HG03565 (cell line): ENCODE results near the gene CHID1.
A peak's percentile ranks its signal among the peaks of the same experiment; 100 is the strongest.

Experiments
- ATAC-seq: cut with Tn5 transposase; IDR thresholded peaks from one replicate; pipeline ENCODE4 v1.9.1; 2021; ENCODE audit warnings: mild to moderate bottlenecking, moderate library complexity; ENCODE audit not compliant: unreplicated experiment

Gene CHID1

DNA sequence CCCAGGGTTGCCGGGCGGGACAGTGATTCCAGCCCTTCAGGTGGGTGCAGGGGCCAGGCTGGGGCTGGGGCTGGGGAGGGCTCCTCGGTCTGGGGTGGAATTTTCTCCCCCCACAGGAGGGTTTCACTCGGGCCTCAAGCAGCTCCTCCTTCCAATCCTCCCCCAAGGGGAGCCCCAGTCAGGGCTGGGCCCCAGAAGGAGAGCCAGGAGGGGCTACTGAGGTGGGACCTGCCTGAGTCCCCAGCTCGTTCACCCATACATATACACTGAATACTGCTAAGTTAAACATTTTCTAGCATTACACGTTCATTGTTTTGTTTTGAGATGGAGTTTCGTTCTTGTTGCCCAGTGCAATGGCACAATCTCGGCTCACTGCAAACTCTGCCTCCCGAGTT lies 84.4 kb downstream of the CHID1 start:
- no peak for ATAC-seq

DNA sequence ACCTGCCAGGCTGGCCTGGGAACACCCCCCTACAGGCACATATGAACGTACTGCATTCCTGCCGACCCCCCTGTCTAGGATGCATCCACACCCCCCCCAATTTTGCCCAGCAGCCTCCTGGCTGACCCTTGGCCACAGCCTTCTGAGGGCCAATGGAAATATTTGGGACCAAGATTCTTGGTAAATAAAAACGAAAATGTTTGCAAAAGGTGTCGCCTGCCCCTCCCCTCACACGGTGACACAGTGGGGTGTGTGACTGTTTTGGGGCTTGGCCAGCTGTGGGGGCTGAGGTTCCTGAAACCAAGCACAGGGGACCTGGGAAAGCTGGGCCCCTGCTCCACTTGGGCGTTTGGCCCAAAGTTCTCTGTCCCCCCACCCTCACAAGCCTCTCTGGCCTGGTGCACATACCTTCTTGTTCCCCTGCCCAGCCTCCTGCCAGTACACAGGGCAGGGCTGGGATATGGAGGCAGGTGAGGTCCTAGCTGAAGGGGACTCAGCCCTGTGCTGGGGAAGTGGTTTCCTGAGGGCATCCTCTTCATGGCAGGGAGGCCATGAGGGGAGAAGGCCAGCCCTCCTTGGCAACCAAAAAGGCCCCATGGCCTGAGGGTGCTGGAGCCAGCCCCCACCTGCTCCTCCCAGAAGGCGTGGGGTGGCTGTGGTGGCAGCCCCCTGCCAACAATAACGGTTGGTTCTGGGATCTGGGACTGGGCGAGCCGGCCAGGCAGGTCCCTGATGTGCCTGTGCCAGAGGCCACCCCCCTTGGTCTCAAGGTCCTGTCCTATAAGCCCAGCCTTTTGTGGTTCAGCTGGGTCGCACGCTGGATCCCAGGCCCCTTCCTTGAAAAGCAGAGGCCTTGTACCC lies 85.0 kb downstream of the CHID1 start:
- no peak for ATAC-seq

DNA sequence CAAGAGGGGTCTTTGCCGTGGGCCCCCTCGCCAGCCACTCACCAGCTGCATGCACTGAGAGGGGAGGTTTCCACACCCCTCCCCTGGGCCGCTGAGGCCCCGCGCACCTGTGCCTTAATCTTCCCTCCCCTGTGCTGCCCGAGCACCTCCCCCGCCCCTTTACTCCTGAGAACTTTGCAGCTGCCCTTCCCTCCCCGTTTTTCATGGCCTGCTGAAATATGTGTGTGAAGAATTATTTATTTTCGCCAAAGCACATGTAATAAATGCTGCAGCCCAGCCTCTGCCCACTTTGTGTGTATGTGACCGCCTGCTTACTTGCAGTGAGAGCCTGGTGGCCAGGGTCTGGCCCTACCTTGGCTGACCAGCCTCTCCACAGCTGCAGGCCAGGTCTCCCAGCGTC lies 85.7 kb downstream of the CHID1 start:
- no peak for ATAC-seq

DNA sequence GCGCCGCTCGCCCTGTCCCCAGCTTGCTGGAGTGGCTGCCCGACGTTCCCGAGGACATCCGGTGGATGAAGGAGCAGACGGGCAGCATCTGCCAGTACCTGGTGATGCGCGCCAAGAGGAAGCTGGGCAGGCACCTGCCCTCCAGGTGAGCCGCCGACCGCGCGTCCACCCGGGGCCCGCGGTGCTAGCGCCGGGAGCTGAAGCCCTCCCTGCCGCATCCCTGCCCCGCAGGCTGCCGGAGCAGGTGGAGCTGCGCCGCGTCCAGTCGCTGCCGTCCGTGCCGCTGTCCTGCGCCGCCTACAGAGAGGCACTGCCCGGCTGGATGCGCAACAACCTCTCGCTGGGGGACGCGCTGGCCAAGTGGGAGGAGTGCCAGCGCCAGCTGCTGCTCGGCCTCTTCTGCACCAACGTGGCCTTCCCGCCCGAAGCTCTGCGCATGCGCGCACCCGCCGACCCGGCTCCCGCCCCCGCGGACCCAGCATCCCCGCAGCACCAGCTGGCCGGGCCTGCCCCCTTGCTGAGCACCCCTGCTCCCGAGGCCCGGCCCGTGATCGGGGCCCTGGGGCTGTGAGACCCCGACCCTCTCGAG lies 86.2 kb downstream of the CHID1 start:
- ATAC-seq: no peak

DNA sequence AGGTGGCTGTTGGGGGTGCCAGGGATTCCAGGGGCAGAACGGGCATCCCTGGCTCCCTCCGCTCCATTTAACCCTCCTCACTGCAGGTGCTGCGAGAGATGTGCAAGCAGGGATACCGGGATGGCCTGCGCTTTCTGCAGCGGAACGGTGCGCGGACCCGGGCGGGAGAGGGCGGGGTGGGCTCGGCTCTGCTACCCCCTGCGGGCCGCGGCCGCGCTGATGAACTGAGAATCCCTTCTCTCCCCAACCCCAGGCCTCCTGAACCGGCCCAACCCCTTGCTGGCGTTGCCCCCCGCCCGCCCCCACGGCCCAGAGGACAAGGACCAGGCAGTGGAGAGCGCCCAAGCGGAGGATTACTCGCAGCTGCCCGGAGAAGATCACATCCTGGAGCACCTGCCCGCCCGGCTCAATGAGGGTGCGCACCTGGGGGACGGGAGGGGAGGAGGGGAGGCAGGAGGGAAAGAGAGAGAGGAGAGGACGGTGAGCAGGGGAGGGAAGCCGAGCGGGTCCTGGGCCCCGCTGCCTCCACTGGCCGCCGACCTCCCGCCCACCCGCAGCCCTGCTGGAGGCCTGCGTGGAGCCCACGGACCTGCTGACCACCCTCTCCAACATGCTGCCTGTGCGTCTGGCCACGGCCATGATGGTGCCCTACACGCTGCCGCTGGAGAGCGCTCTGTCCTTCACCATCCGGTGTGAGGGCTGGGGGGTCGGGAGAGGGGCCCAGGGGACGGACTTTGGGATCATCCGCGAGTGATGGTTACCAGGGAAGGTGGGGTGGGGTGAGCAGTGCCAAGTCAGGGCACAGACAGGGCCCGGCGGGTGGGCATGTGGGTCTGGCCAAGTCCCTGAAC lies 86.9 kb downstream of the CHID1 start:
- ATAC-seq: no peak

DNA sequence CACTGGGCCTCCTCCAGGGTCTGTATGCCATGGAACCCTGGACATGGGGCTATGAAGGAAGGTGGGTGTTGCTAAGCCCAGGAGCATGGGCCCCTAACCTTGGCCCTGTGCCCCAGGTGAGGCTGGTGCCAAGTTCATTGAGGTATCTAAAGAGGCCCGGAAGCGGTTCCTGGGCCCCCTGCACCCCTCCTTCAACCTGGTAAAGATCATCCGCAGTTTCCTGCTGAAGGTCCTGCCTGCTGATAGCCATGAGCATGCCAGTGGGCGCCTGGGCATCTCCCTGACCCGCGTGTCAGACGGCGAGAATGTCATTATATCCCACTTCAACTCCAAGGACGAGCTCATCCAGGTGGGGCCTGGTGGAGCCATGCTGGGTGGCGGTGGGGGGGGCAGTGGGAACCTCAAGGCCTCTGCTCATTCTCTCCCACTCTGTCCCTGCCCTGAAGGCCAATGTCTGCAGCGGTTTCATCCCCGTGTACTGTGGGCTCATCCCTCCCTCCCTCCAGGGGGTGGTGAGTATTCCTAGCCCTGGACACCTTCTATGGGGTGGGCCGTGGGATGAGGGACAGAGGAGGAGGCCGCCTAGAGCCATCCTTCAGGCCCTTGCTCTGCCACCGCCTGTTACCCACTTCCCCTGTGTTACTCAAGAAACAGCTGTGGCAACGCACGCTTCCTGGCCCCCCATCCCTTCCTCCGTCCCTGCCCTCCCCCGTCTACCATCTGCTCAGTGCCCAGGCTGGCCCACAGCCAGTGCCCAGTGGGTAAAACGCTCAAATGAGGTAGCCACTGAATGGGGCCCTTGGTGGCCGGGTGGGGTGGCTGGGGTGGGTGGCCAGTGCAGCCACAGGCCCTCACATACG lies 88.9 kb downstream of the CHID1 start:
- no peak for ATAC-seq

DNA sequence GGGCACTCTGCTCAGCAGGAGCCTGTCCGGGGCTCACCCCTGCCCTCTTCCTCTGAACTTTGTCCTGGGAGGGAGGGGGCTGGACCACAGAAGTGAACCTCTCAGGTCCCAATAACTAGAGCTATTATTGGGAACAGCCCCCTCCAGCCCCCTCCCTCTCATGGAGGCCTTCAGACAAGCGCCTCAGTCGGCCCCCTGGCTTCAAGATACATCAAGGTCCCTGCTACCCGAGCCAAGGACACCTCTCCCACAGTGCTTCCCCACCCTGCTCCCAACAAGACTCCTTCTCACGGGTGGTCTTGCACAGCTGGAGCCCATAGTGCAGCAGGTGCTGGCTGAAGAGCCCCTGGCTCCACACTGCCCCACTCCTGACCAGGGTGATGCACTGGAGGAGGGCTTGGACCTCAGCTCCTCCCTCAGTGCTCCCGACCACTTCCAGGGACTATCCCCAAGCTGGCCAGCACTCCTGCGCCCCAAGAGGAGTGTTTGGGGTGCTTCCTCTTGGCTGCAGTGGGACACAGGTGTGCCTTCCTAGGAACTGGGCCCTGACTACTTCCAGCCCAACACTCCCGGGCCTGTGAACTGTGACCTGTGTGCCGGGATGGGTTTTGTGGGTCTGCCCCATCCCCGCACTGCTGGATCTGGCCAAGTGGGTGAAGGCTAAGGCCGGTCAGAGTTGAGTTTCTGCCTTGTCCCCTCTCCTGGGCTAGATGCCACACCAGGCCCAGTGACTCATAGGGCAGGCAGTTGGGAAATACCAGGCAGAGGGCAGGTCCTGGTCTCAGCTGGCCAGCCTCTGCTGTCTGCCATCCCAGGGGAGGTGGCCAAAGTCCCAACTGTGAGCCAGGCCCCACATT lies 89.7 kb downstream of the CHID1 start:
- no peak for ATAC-seq

DNA sequence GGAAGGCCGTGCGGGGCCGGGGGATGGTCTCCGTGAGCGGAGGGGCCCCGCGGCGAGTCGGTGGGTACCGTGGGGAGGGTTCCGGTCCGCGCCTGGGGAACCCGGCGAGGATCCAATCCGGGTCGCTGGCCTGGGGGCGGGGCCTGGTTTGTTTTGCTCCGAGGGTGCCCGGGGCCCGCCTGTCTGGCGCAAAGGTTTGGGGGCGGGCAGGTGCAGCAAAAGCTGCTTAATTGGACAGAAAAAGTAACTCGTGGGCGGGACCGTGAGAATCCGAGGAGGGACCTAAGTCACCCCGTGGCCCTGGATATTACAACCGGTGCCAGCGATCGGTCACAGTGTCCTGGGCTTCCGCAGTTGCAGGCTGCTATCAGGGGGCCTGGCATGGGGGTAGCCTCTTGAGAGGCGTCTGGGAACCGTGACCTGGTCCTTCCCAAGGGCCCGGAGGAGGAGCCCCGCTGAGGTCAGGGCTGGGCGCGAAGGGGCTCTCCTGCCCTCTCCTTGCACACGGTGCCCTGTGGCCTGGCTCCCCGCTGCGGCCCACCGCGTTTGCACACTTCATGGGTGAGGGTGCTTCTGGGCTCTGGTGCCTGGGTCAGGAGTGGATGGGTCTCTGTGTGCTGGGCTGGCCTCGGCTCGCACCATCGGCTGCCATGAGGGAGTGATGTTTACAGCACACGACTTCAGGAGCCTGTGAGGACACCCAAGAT lies 90.5 kb downstream of the CHID1 start:
- peak; percentile 47 for ATAC-seq

DNA sequence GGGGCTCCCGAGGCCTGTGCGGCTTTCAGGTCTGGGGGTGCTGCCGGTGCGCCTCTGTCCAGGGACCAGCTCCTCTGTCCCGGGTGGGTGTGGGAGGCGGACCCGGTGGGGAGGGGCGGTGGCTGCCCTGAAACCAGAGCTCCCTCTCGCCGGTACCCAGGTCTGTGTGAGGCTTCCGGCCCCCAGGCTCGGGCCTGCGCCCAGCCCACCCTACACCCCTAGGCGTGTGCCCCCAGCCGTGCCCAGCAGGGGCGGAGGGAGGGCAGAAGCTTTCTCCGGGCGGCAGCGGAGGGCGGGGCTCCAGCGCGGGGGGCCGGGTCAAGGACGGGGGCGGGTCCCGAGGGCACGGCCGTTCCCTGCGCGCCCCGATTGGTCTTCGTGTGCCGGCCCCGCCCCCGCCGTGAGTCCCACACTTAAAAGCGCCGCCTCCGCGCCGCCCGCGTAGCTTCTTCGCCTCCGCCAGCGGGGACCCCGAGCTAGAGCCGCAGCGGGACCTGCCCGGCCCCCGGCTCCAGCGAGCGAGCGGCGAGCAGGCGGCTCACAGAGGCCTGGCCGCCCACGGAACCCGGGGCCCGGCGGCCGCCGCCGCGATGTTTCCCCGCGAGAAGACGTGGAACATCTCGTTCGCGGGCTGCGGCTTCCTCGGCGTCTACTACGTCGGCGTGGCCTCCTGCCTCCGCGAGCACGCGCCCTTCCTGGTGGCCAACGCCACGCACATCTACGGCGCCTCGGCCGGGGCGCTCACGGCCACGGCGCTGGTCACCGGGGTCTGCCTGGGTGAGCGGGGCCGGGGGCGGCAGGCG lies 91.3 kb downstream of the CHID1 start:
- ATAC-seq: peak; percentile 40

DNA sequence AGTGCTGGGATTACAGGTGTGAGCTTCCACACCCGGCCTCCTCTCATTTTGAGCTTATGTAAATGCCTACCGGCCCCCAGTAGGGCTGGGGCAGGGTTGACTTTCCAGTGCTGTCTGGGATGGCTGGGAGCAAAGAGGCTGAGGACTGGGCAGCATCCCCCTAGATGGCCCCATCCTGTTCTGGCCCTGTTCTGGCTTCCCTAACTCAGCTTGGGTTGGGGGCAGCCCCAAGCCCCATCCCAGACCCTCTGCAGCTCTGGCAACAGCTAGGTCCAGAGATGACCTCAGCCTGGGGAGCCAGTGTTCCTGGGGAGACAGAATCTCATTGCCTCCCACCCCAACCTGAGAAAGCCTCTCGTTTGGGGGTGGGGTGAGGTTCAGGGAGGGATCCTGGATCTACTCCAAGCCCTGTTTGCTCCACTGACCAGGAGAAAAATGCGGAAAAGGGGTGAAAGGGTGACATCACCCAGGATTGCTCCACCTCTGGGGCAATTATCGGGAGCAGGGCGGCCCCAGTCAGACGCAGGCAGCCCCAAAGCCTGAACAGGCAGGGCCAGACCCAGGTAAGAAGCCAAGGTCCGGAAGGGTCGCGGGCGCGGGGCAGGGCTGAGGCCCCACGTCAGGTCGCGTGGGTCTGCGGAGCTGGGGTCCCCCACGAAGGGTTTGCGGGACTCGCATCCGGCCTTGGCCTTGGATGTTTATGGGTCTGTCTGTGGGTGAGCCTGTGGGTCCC lies 92.0 kb downstream of the CHID1 start, which contains the start of gene PNPLA2:
PNPLA2 (plus strand) TSS at position 519 of the 733 bp plus-strand sequence. CDS start 805 bp downstream, outside the sequence.
- ATAC-seq: no peak
